GM12878 (cell line): Measurements from ENCODE around the gene TRERF1. TPM values are rescaled to one million over a fixed set of nuclear protein-coding genes. Genes with fewer than 3 reads are reported as not detected.

Source experiments
- ATAC-seq: fragments of 200-7000 bp; cut with Tn5 transposase; 3 replicates; pipeline ENCODE4 v1.9.1; 2020; ENCODE audit warnings: mild to moderate bottlenecking, moderate library complexity
- BruUV-seq: library from RNA; stranded (reverse); fragments of 400-500 nt; replicated peaks from 2 replicates; lab custom pipeline; 2021; lab: Mats Ljungman, UMichigan
- CTCF ChIA-PET: fragments of 300-600 bp; sonication (Branson Sonifier 250); formaldehyde crosslinking; extraction: SDS; loops from one replicate; lab custom pipeline; 2021; ENCODE audit warnings: inconsistent platforms; lab: Yijun Ruan, JAX
- POLR2A ChIA-PET: fragments of 350-600 bp; formaldehyde crosslinking; extraction: SDS; loops from one replicate; lab custom pipeline; 2021; ENCODE audit warnings: inconsistent platforms; lab: Charles Lee
- RAD21 ChIA-PET: fragments of 300-600 bp; sonication (Branson Sonifier 250); formaldehyde crosslinking; loops from one replicate; lab custom pipeline; 2023; ENCODE audit warnings: antibody characterized with exemption; ENCODE audit not compliant: unreplicated experiment; lab: Charles Lee
- SMC1A ChIA-PET: fragments of 300-600 bp; sonication (Branson Sonifier 250); formaldehyde crosslinking; loops from one replicate; lab custom pipeline; 2023; ENCODE audit not compliant: unreplicated experiment, uncharacterized antibody; lab: Charles Lee
- DNase-seq: peaks from one replicate; pipeline ENCODE4 v3.0.0-alpha.2; 2011; ENCODE audit warnings: low read depth, low spot score
- FAIRE-seq: peaks from 3 replicates; lab custom pipeline; 2011; peaks lifted over from hg19 to GRCh38; lab: Jason Lieb, UNC
- H2AFZ ChIP-seq: 2 replicates; pipeline ENCODE4 v1.6.0; 2011; ENCODE audit warnings: low read depth, low read length, control low read depth; ENCODE audit not compliant: control insufficient read depth
- H3K27ac ChIP-seq: 2 replicates; pipeline ENCODE4 v1.5.1; 2011; ENCODE audit warnings: control low read depth; ENCODE audit not compliant: control insufficient read depth, insufficient read depth
- H3K27me3 ChIP-seq, 2 experiments: replicated peaks in 1 of 2; 2 replicates each; pipeline versions ENCODE4 v1.6.0 to v1.6.1; 2011; ENCODE audit warnings: low read length in 1 of 2; ENCODE audit not compliant: control insufficient read depth in 2 of 2, insufficient read depth in 2 of 2
- H3K36me3 ChIP-seq, 2 experiments: 2 replicates each; pipeline ENCODE4 v1.5.1; 2011; ENCODE audit warnings: low read length in 1 of 2; ENCODE audit not compliant: control insufficient read depth in 2 of 2, insufficient read depth in 2 of 2
- H3K4me1 ChIP-seq: 2 replicates; pipeline ENCODE4 v1.6.1; 2011; ENCODE audit warnings: mild to moderate bottlenecking, low read length, moderate library complexity, mixed read lengths; ENCODE audit not compliant: control insufficient read depth, insufficient read depth
- H3K4me2 ChIP-seq: 2 replicates; pipeline ENCODE4 v1.6.0; 2011; ENCODE audit warnings: control low read depth; ENCODE audit not compliant: control insufficient read depth, insufficient read depth
- H3K4me3 ChIP-seq: fragments of 200-600 bp; sonication (generic); 2 replicates; pipeline ENCODE4 v1.5.1; 2016
- H3K79me2 ChIP-seq: 2 replicates; pipeline ENCODE4 v1.6.0; 2011; ENCODE audit warnings: low read length; ENCODE audit not compliant: control insufficient read depth, insufficient read depth
- H3K9ac ChIP-seq: 2 replicates; pipeline ENCODE4 v1.8.0; 2011; ENCODE audit warnings: low read length, control low read depth, mixed read lengths; ENCODE audit not compliant: control insufficient read depth, insufficient read depth
- H3K9me3 ChIP-seq: replicated peaks from 3 replicates; pipeline ENCODE4 v1.5.1; 2011; ENCODE audit warnings: mild to moderate bottlenecking, low read length; ENCODE audit not compliant: control insufficient read depth, insufficient read depth
- H4K20me1 ChIP-seq: 2 replicates; pipeline ENCODE4 v1.6.0; 2011; ENCODE audit not compliant: control insufficient read depth, insufficient read depth
- BCL11A ChIP-seq: IDR thresholded peaks from 2 replicates; pipeline ENCODE4 v1.6.1; 2011; ENCODE audit warnings: low read depth, low read length
- CBFB ChIP-seq: IDR thresholded peaks from 2 replicates; pipeline ENCODE4 v1.6.1; 2016; ENCODE audit warnings: antibody characterized with exemption, low read depth
- FOS ChIP-seq: IDR thresholded peaks from 3 replicates; pipeline ENCODE4 v1.6.1; 2011; ENCODE audit warnings: borderline replicate concordance; ENCODE audit not compliant: insufficient read length; ENCODE audit errors: extremely low read depth
- FOXK2 ChIP-seq: fragments of 450-650 bp; IDR thresholded peaks from 2 replicates; pipeline ENCODE4 v1.6.1; 2017; ENCODE audit warnings: mild to moderate bottlenecking, moderate library complexity
- FOXM1 ChIP-seq: IDR thresholded peaks from 2 replicates; pipeline ENCODE4 v1.6.1; 2012; ENCODE audit warnings: low read depth, mild to moderate bottlenecking, inconsistent platforms, low read length, moderate library complexity
- MLLT1 ChIP-seq: fragments of 450-650 bp; IDR thresholded peaks from 2 replicates; pipeline ENCODE4 v1.6.1; 2016; ENCODE audit warnings: mild to moderate bottlenecking
- ZNF622 ChIP-seq: fragments of 450-650 bp; IDR thresholded peaks from 2 replicates; pipeline ENCODE4 v1.6.1; 2017; ENCODE audit warnings: mild to moderate bottlenecking, inconsistent platforms
- ZNF687 ChIP-seq: fragments of 450-650 bp; IDR thresholded peaks from 2 replicates; pipeline ENCODE4 v1.6.1; 2017; ENCODE audit warnings: mild to moderate bottlenecking, moderate library complexity
- WGBS: methylation state at CpG from one replicate; pipeline ENCODE4 v1.1.6; 2016; ENCODE audit warnings: low lambda C conversion rate; ENCODE audit not compliant: insufficient replicate concordance, insufficient coverage; ENCODE audit errors: missing lambda C conversion rate; 5-methylcytosine and 5-hydroxymethylcytosine counted together
- in situ Hi-C: fragments of 300-500 bp; cut with MboI; formaldehyde crosslinking; loops from 9 replicates; pipeline ENCODE4 v1.14.3; 2018; ENCODE audit warnings: mixed read lengths
- intact Hi-C: fragments of 100-400 bp; cut with micrococcal nuclease; formaldehyde crosslinking; loops from one replicate; pipeline ENCODE4 v1.14.2; 2022; ENCODE audit not compliant: unreplicated experiment
- polyA plus RNA-seq, 11 experiments: library from polyadenylated mRNA; depleted of rRNA in 4 of 11; unstranded in 6 of 11; stranded (reverse) in 5 of 11; fragments of >200 nt; fragmentation: Nextera tagmentation in 4 of 11; fragmentation: Illumina TruSeq in 1 of 11; extraction: Ambion mirVana in 4 of 11; extraction: Trizol in 1 of 11; gene quantifications; 1 replicate in 1 of 11; 2 replicates in 10 of 11; pipeline versions ENCODE4 v1.2.1 to v1.2.3, GENCODE V29; 2011 to 2016; ENCODE audit warnings: inconsistent platforms in 2 of 11, missing spikeins in 2 of 11, low read depth in 1 of 11
- total RNA-seq, 4 experiments: library from RNA; depleted of rRNA in 3 of 4; stranded (reverse); fragments of >200 nt in 3 of 4; fragmentation: Illumina TruSeq in 1 of 4; extraction: Trizol in 1 of 4; gene quantifications; 2 replicates each; pipeline versions ENCODE4 v1.2.1 to v1.2.3, GENCODE V29; 2013 to 2021
- TF ChIP-seq, protein P1 (sequence below): IDR thresholded peaks from 2 replicates; pipeline ENCODE4 v1.6.1; 2012; ENCODE audit warnings: low read depth, low read length, improper control_type of control experiment

Gene TRERF1
- total and polyA plus RNA-seq, 10 of the 15 experiments (the other 5 are each of a cell fraction or from before 2014, with no cell fraction given): 2.2 to 19.4 (median 7.2) TPM

GRCh38 chr6:42449917-42450476 lies 1.7 kb downstream of the TRERF1 start:
- Histone ChIP-seq H3K27ac (peak overlapping the region; percentile 48), H2AFZ (no peak overlapping the region), H3K4me2 (peak overlapping the region; percentile 85)
- SMC1A ChIA-PET: interaction anchor here (0.7 to 4.1 kb wide), 19 partner anchors 9 to 366 kb away, joined by 3 to 23 read pairs (median 6); no protein-coding TSS in a partner anchor
- FAIRE-seq: peak; percentile 35
- TF ChIP-seq FOXM1 (no peak), MLLT1 (peak; percentile 72), FOXK2 (no peak), ZNF687 (no peak), BCL11A (no peak), CBFB (0 out of 2 replicates have a peak, but pooled peaks have one; percentile 3), ZNF622 (no peak), FOS (no peak)
- TF ChIP-seq, protein P1, sequence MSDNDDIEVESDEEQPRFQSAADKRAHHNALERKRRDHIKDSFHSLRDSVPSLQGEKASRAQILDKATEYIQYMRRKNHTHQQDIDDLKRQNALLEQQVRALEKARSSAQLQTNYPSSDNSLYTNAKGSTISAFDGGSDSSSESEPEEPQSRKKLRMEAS: no peak
- TF ChIP-seq, all 136 proteins: peak for 2
- no peaks in the 10 kb centered on the region for H3K9me3 ChIP-seq
- no peaks in the 10 kb centered on the region for H3K36me3 ChIP-seq
- H4K20me1 ChIP-seq: no peaks in the 10 kb centered on the region
- peak overlapping the region; percentile 88 for H3K4me3 ChIP-seq
- H3K9ac ChIP-seq: peak overlapping the region; percentile 64
- H3K27me3 ChIP-seq: no peaks in the 10 kb centered on the region
- peaks cover 39% of the 10 kb centered on the region for H3K79me2 ChIP-seq
- intact Hi-C loops (loop anchor here (5.0 kb wide), 1 partner anchor 83 kb away; no protein-coding TSS in a partner anchor), in situ Hi-C loops (no loop called here)
- CTCF ChIA-PET: interaction anchor here (1.0 to 4.0 kb wide), 5 partner anchors 10 to 97 kb away, joined by 3 to 29 read pairs (median 14); no protein-coding TSS in a partner anchor
- DNase-seq (no peak), ATAC-seq (no peak)
- RAD21 ChIA-PET: interaction anchor here (0.6 to 2.9 kb wide), 9 partner anchors 25 to 509 kb away, joined by 3 to 10 read pairs (median 5); partner anchors contain the start of gene UBR2
- WGBS: under 1% methylated on average over 9 of the region's 9 CpGs
- peaks cover 15% of the 10 kb centered on the region for H3K4me1 ChIP-seq
- no TSS peak for BruUV-seq
- POLR2A ChIA-PET: interaction anchor here (1.3 to 2.7 kb wide), 5 partner anchors 8 to 98 kb away, joined by 3 to 10 read pairs (median 3); no protein-coding TSS in a partner anchor
